Ascending aorta (tissue), 2 donors: ENCODE data around the gene TMEM234. TPM values are rescaled to one million over a fixed set of nuclear protein-coding genes. Genes with fewer than 3 reads are reported as not detected.

Experiments used
- DNase-seq, 2 donors: peaks; one replicate each; pipeline ENCODE4 v3.0.0-alpha.2; 2019; ENCODE audit warnings: low spot score in 2 of 2
- H3K27ac ChIP-seq, 2 donors: fragments of 200-600 bp; sonication (generic); one replicate each; pipeline ENCODE4 v1.5.1; 2016 to 2017; ENCODE audit warnings: mild to moderate bottlenecking in 1 of 2
- H3K27me3 ChIP-seq: fragments of 200-600 bp; sonication (generic); one replicate; pipeline ENCODE4 v1.5.1; 2017
- H3K36me3 ChIP-seq, 2 donors: fragments of 200-600 bp; sonication (generic); one replicate each; pipeline ENCODE4 v1.5.1; 2016
- H3K4me1 ChIP-seq, 2 donors: fragments of 200-600 bp; sonication (generic); one replicate each; pipeline ENCODE4 v1.5.1; 2016 to 2017; ENCODE audit warnings: mild to moderate bottlenecking in 1 of 2
- H3K4me3 ChIP-seq, 2 donors: fragments of 200-600 bp; sonication (generic); one replicate each; pipeline ENCODE4 v1.5.1; 2016 to 2017; ENCODE audit warnings: mild to moderate bottlenecking in 1 of 2
- H3K9me3 ChIP-seq, 2 donors: fragments of 200-600 bp; sonication (generic); one replicate each; pipeline ENCODE4 v1.5.1; 2016
- CTCF ChIP-seq, 3 experiments: fragments of 200-600 bp in 2 of 3; fragments of 450-650 bp in 1 of 3; sonication (generic) in 2 of 3; IDR thresholded peaks; one replicate each; pipeline ENCODE4 v1.5.1; 2016 to 2019; ENCODE audit warnings: antibody characterized with exemption in 3 of 3, mild to moderate bottlenecking in 1 of 3, moderate library complexity in 1 of 3
- intact Hi-C: fragments of 100-400 bp; cut with DNase I; formaldehyde crosslinking; loops from one replicate; pipeline ENCODE4 v1.15.1; 2023
- total RNA-seq: library from RNA; depleted of rRNA; stranded (reverse); fragments of >200 nt; gene quantifications from one replicate; pipeline ENCODE4 v1.1.0, GENCODE V29; 2016

TMEM234 gene
- total RNA-seq, 1 donor from 2014 or later: 4.0 TPM

- no peak for DNase-seq
- H3K27ac ChIP-seq: no peak overlapping the region
- TF ChIP-seq CTCF (IDR thresholded peaks at IDR 0.05): no peak
- peaks cover 4 to 9% of the 10 kb centered on the region in 2 donors for H3K4me1 ChIP-seq
- H3K36me3 ChIP-seq: peaks cover 84 to 86% of the 10 kb centered on the region in 2 donors
- no peak overlapping the region for H3K4me3 ChIP-seq
- no peaks in the 10 kb centered on the region for H3K27me3 ChIP-seq
- H3K9me3 ChIP-seq: no peaks in the 10 kb centered on the region
- intact Hi-C loops: no loop called here
Measured at GRCh38 chr1:32187850-32188249, 34.3 kb downstream of the TMEM234 start.

- peaks cover 74 to 86% of the 10 kb centered on the region in 2 donors for H3K36me3 ChIP-seq
- intact Hi-C loops: no loop called here
- peaks cover 13 to 18% of the 10 kb centered on the region in 2 donors for H3K4me1 ChIP-seq
- H3K4me3 ChIP-seq: no peak overlapping the region
- no peaks in the 10 kb centered on the region for H3K9me3 ChIP-seq
- no peak overlapping the region for H3K27ac ChIP-seq
- DNase-seq: no peak
- TF ChIP-seq CTCF (IDR thresholded peaks at IDR 0.05): no peak
- no peaks in the 10 kb centered on the region for H3K27me3 ChIP-seq
Measured at GRCh38 chr1:32186491-32186890, 35.7 kb downstream of the TMEM234 start.

GRCh38 chr1:32186077-32186476 lies 36.1 kb downstream of the TMEM234 start:
- no peak for DNase-seq
- intact Hi-C loops: no loop called here
- Histone ChIP-seq H3K36me3 (peaks cover 71 to 84% of the 10 kb centered on the region in 2 donors), H3K27me3 (no peaks in the 10 kb centered on the region), H3K4me1 (peaks cover 17 to 22% of the 10 kb centered on the region in 2 donors), H3K4me3 (no peak overlapping the region), H3K9me3 (no peaks in the 10 kb centered on the region), H3K27ac (no peak overlapping the region)
- no peak for TF ChIP-seq CTCF (IDR thresholded peaks at IDR 0.05)

GRCh38 chr1:32184650-32185049 lies 37.5 kb downstream of the TMEM234 start:
- intact Hi-C loops: no loop called here
- Histone ChIP-seq H3K36me3 (peaks cover 58 to 70% of the 10 kb centered on the region in 2 donors), H3K27ac (no peak overlapping the region), H3K4me3 (no peak overlapping the region), H3K4me1 (peaks cover 19 to 24% of the 10 kb centered on the region in 2 donors), H3K27me3 (no peaks in the 10 kb centered on the region), H3K9me3 (no peaks in the 10 kb centered on the region)
- TF ChIP-seq CTCF (IDR thresholded peaks at IDR 0.05): no peak
- DNase-seq: no peak

- Histone ChIP-seq H3K4me3 (peak overlapping the region in 1 of 2 donors; percentile 79), H3K27ac (peak overlapping the region in 1 of 2 donors; percentile 16), H3K36me3 (peaks cover 33 to 45% of the 10 kb centered on the region in 2 donors), H3K27me3 (no peaks in the 10 kb centered on the region), H3K9me3 (no peaks in the 10 kb centered on the region), H3K4me1 (peaks cover 19 to 29% of the 10 kb centered on the region in 2 donors)
- no peak for TF ChIP-seq CTCF (IDR thresholded peaks at IDR 0.05)
- DNase-seq: no peak
- intact Hi-C loops: no loop called here
Measured at GRCh38 chr1:32182060-32182459, 40.1 kb downstream of the TMEM234 start.

DNA sequence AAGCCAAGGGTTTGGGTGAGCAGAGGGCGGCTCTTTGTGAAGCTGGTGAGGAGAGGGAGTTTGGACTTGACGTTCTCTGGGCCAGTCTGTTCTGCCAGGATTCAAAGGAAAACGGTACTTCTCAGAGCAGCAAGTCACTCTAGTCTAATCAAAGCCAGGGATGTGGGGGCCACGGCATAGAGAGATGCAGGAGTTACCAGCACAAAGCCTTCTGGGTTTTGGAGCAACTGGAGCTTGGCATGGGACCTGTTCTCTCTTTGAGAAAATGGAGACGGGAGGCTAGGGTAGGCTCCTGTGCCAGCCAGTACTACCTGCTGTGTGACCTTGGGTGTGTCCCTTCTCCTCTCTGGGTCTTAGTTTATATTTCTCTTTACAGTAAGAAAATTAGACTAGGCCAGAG lies 40.6 kb downstream of the TMEM234 start:
- Histone ChIP-seq H3K27me3 (no peaks in the 10 kb centered on the region), H3K9me3 (no peaks in the 10 kb centered on the region), H3K27ac (peak overlapping the region in 1 of 2 donors; percentile 94), H3K36me3 (peaks cover 28 to 42% of the 10 kb centered on the region in 2 donors), H3K4me3 (peak overlapping the region; percentile 73 to 79), H3K4me1 (peaks cover 19 to 29% of the 10 kb centered on the region in 2 donors)
- no peak for DNase-seq
- TF ChIP-seq CTCF (IDR thresholded peaks at IDR 0.05): no peak
- intact Hi-C loops: no loop called here
